ENCODE results near the gene DLX4.

DLX4 gene

DNA sequence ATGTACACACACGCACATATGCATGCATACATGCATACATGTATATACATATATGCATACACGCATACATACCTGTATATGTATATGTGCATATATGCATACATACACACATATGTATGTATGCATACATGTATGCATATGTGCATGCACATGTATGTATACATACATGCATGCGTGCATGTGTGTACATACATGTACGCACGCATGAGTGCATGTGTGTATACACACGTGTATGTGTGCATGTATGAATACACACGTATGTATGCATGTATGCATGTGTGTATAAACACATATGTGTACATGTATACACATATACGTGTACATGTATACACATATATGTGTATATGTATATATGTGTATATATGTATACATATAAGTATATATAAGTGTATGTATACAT, 54.5 kb downstream of the DLX4 start:
- H3K4me3 ChIP-seq (ENCODE audit: low read depth in 1 of 2, low read length in 2 of 2) = no peak overlapping the region
- no peaks in the 10 kb centered on the region for H3K9me3 ChIP-seq (ENCODE audit: control insufficient read depth in 1 of 2, low read length in 2 of 2)
- no peak overlapping the region for H3K27ac ChIP-seq (ENCODE audit: low read length)
- no peaks in the 10 kb centered on the region for H3K27me3 ChIP-seq (ENCODE audit: low read depth, low read length)
- H3K4me1 ChIP-seq (ENCODE audit: control insufficient read depth in 1 of 2, insufficient read depth in 2 of 2, low read length in 2 of 2) = peaks cover 0 to 19% of the 10 kb centered on the region in 2 donors
- H3K36me3 ChIP-seq (ENCODE audit: control insufficient read depth in 1 of 2, insufficient read depth in 2 of 2, low read length in 2 of 2) = no peaks in the 10 kb centered on the region
